ENCODE data around the gene AEBP2.

Gene AEBP2

DNA sequence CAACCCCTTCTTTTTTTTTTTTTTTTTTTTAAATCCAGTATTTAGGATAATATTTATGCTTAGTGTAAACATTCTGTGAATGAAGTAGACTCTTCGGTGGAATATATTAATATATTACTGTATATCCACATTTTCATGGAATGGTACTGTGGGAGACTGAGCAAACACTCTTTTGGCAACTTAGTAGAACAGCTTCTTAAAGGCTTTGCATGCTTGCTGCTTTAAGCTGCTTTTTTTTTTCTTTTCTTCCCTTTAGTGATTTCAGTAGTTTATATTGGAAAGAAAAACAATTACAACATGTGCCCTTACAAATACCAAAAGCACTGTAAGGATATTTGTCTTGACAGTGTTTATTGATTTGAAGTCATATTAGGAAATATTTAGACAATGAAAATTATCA is 78.9 kb downstream of the AEBP2 start:
- no peak for DNase-seq

DNA sequence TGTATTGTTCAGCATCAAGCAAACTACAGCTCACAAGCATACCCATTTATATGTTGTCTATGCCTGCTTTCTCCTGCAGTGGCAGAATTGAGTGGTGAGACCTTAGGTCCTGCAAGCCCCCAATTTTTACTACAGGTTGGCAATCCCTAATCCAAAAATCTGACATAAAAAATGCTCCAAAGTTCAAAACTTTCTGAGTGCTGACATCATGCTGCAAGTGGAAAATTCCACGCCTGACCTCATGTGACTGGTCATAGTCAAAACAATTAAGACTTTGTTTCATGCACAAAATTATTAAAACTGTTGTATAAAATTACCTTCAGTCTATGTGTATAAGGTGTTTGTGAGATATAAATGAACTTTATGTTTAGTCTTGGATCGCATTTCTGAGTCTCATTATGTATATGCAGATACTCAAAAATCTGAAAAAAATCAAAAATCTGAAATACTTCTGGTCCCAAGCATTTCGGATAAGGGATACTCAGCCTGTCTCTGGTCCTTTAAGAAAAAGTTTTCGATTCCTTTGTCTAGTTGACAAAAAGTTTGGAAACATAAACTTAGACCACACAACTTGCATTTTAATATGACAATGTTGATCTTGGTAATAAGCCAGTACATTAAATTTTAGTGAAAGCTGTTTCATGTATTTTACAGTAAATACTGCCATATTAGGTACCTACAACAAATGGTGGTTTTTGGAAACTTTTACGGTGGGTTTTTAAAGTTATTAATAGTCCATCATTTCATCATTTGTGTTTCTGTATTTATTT is 81.5 kb downstream of the AEBP2 start:
- no peak for DNase-seq

DNA sequence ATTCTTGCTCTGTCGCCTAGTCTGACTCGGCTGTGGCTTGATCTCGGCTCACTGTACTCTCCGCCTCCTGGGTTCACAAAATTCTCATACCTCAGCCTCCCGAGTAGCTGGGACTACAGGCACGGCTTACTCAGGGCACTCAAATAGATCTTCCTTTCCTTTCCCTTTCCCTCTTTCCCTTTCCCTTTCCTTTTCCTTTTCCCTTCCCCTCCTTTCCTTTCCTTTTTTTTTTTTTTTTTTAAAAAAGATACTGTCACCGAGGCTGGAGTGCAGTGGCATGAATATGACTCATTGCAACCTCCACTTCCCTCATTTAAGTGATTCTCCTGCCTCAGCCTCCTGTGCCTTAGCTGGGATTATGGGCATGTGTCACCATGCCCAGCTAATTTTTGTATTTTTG is 86.0 kb downstream of the AEBP2 start:
- DNase-seq = no peak

DNA sequence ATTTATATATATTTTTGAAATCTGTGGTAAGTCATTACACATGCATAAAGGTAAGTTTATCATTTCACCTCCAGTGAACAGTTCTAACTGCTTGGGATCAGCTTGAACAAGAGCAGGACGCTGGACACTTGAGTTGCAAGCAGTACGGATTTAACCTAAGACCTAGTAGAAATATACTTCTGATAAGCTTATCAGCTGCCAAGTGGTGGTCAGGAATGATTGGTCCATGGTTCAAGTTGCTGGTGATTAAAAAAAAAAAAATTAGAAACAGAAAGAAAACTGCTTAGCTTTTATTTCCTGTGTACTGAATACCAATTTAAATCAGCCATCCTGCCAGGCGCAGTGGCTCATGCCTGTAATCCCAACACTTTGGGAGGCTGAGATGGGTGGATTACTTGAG is 88.6 kb downstream of the AEBP2 start:
- DNase-seq = peak; percentile 27

DNA sequence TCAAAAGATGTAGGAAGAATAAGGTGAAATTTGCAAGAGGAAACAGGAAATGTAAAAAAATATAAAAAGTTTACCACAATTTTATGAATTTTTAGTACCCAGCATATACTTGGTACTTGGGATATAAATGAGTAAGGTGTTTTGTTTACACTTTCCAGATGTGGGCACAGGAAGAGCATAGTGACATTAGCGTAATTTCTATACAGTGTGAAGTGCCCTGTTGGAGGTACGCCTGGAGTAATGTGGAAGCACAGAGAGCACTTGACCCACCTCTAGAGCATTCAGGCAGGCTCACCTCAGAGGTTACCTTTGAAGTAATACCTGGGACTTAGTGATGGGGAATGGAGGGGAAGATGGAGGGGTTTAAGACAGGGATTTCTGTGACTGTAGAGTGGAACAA is 89.5 kb downstream of the AEBP2 start:
- no peak for DNase-seq

DNA sequence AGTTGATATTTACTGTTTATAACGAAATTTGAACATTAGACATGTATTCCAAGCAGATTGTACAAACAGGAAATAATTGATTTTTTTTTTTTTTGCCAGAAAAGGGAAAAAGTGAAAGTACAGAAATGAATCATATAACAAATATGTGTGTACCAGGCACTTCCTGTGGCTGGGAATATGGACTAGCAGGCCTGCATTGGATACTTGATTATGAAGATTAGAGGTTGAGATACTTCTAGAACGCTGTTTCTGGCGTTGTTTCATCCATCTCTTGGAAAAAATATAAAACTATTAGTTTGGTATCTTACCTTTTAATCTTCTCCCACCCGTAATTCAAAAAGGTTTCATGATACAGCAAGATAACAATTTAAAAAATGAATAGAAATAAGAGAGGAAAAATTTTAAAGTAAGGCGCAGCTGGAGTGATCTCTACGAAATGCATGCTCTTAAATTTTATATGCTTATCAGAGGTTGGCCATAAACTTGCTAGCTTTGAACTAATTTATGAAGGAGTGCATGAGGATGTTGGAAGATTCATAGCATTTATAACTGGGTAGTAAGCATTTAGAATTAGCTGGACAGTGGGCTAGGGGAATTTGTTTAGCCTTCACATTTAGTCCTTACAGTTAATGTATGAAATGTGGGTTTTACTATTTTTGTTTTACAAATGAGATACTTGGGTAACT is 90.8 kb downstream of the AEBP2 start:
- no peak for DNase-seq

DNA sequence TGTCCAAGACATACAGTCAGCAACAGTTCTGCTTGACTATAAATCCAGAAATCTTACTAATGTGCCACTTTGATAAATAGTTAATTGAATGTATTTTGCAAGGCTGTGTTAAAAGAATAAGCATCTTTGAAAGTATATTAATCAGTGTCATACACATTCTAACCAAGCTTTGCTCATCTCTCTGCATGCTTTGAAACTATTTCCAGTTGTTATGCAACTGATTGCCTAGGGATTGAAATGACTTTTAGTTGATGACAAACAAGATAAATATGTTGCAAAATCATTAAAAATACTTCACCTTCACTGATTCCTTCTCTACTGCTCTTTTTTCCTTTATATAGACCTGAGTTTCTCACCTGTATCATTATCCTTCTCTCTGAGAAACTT is 91.3 kb downstream of the AEBP2 start:
- DNase-seq = no peak

DNA sequence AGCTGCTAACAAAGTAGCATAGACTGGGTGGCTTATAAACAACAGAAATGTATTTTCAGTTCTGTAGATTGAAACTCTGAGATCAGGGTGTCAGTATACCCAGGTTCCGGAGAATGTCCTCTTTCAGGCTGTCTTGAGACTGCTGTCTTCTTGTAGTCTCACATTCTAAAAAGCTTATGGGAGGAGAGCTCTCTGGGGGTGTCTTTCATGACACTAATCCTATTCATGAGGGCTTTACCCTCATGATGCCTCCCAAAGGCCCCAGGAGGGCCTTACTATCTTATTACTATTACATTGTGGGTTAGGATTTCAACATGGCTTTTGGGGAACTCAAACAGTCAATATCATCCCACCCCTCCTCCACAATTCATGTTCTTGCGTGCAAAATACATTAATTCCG is 94.3 kb downstream of the AEBP2 start:
- DNase-seq = no peak

DNA sequence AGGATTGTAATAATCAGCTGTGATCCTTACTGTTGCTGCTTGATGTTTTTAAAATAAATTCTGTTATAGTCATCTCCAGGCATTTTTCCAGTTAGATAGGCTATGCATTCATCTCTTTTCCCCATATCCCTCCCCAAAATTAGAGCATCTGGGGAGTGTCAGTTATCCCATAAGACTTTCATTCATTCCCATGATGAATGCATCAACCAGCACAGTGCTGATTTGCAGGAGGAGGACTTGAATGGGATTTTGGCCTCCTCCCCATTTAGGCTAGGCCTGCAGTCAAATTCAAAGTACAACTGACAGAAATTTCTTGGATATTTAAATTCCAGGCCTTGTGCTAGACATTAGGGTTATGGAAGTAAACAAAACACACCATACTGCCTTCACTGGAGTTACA is 99.8 kb downstream of the AEBP2 start:
- DNase-seq = no peak

DNA sequence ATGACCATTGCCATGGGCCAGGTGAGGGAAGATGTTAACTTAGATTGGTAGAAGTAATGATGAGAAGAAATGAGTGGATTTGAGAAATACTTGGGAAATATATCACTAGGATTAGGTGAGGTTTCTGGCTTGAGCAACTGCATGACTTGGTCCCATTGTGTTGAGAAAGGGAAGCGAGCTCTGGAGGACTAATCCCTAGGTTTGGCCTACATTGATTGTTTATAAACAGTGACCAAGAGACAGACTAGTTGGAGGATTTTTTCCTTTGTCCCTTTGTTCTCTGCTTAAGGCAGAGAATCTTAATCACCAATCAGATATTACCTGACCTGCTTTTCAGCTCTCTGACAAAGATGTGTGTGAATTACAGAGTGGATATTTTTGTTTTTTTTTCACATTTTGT is 100.5 kb downstream of the AEBP2 start:
- DNase-seq = no peak

DNA sequence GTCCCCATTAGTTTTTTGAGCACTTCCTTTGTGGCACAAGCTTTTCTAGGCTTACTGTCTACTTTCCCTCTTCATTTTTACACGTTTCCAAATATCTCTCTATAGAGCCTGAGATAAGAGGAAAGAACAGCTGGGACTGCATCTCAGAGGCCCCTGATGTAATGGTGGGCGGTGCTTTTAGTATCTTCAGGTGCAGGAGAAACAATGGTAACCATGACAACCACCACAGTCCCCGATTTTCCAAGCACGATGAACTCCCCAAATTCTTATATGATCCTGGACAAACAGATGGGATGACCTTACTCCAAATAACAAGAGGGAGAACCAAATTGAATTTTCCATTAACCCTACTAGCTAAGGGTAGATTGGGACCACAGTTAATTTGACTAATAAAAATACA is 103.3 kb downstream of the AEBP2 start:
- no peak for DNase-seq

DNA sequence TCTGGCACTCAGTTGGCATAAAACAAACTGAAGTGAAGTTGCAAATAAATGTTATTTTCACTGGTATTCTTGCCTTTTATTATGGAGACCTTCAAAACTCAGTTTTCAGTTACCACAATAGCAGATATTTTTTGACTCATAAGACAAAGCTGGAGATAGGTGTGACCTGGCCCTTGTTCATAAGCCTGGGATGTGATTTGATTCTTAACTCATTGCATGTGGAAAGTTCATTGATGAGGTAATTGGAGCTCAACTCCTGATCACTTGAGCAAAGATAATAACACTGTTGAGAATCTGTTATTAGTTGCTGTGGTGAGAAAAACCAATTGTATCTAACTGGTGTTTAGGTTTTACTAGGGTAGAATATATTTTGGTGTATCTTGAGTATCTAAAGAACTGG is 105.1 kb downstream of the AEBP2 start:
- DNase-seq = no peak

DNA sequence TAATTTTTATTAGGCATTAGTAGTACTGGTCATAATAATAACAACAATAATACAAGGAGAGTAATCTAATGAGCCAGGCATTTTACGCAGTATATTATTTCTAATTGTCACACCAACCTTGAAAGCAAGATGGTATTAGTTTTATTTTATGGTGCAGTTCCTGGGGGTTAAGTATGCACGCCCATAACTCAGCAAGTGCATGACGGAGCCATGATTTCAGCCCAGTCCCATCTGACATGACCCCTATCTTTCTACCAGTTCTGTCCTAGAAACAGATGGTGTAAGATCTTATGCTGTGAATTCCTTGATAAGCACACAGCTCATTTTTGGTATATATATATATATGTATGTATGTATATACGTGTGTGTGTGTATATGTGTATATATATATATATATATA is 106.0 kb downstream of the AEBP2 start:
- no peak for DNase-seq

DNA sequence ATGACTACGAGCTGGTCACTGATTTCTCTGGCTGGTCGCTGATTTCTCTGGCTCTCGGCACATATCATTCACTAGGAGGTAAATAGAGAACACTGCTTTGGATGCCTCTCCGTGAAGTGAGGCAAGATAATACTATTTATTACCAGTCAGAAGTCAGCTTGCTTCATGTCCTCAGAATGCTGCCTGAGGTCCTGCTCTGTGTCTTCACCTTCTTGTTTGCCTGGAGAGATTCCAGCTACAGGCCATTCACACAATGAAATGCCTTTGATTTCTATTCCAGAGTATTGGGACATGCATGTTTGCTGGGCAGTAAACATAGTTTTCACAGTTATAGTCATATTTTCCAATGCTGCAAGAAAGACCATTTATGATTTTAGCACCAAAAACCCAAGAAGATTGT is 106.7 kb downstream of the AEBP2 start:
- no peak for DNase-seq

DNA sequence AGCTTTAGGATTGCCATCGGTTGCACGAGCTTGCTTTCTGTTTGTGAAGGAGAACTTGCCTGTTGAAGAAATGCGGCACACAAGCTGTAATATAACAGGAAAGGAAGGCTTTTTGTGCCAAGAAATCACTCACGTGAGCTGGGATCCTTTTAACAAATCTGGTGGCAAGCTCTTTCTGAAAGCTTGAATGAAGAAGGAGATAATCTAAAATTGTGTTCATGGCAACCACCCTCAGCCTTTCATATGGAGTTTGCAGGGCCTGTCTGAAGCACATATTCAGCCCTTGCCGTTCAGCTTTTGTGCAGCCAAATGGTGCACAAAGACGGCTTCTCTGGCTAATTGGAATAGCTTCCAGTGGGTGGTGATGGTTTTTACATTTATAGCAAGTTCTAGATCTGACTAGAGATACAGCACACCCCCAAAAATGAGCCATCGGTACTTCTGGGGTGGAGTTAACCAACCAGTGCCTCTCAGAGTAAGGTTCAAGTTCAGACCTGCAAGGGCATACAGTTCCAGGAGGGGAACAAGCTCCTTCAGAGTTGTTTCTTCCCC is 107.4 kb downstream of the AEBP2 start:
- no peak for DNase-seq

DNA sequence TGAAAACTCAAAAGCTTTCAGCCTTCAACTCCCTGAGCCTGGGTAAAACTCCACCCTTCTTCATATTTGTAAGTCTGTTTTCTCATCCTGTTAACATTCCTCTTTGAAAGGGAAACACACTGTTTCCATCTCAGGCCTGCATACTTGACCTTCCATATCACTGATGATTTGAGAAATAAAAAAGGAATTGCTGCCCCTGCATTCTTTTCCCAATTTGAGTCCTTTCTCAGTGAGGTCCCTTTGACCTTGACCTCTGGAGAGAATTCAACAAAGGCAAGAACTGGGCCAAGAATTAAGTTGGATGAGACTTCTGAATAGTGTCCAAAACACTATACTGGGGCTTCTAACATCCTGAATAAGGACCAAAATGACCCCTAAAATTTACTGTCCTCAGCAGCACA is 108.0 kb downstream of the AEBP2 start:
- no peak for DNase-seq

DNA sequence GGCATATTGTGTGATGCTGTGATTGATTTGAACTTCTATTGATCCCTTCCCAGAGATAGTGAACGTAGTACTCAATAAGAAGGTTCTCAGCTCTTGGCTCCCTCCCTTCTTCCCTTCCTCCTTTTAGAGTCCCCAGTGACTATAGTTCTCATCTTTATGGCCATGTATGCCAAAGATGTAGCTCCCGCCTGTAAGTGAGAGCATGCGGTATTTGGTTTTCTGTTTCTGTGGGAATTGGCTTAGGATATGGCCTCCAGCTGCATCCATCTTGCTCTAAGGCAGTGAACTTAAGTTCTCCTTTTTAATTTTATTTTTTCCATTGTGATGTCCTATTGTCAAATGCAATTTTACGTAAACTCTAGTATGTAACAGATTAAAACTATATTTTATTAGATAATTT is 109.5 kb downstream of the AEBP2 start:
- no peak for DNase-seq

DNA sequence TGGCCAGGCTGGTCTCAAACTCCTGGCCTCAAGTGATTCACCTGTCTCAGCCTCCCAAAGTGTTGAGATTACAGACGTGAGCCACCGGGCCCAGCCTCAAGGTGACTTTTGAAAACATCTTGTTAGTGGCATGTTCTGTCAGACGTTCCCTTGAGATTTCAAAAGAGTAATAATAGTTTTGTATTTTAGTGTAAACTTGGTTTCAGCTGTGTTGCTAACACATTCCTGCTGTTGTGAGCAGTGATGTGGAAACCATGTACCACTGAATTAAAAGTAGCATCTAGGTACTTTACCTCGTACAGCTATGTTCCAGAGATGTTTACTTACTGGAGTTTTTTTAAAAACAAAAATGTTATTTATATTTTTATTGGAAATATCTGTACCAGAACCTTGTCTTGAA is 111.3 kb downstream of the AEBP2 start:
- no peak for DNase-seq

DNA sequence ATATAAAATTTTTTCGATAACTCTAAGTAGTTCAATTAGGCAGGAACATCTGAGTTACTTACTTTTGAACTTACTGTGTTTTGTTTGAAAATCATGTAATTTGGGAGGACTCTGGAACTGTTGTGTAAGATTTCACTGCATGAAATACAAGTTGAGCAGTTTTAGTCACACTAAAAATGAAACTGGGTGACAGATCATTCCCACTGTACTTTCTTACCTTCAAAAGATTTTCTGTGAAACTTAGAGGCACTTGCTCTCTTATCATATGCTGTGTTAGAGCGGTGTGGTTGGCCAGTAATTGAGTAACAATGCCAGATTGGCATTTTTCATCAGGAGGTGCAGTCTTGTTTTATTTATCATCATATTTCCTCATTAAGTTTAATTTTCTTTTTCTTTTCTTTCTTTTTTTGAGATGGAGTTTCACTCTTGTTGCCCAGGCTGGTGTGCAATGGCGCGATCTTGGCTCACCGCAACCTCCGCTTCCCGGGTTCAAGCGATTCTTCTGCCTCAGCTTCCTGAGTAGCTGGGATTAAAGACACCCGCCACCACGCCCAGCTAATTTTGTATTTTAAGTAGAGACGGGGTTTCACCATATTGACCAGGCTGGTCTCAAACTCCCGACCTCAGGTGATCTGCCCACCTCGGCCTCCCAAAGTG is 113.3 kb downstream of the AEBP2 start:
- DNase-seq = peak; percentile 38

DNA sequence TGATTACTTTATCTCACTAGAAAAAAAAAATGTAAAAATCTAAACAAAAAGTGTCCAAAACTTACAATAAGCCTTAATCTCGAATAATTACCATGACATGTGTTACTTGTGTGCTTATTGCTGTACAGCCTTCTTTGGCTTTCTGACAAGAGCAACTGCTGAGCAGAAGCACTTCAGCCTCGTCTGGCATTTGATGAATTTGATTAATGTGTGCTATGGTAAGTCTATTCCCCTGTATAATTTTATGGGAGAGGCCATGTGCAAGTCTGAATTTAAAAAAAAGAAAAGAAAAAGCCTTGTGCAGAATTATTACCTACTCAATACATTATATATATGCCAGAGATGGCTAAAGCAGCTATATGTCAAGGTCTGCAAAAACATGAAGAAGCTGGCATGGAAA is 113.9 kb downstream of the AEBP2 start:
- no peak for DNase-seq

DNA sequence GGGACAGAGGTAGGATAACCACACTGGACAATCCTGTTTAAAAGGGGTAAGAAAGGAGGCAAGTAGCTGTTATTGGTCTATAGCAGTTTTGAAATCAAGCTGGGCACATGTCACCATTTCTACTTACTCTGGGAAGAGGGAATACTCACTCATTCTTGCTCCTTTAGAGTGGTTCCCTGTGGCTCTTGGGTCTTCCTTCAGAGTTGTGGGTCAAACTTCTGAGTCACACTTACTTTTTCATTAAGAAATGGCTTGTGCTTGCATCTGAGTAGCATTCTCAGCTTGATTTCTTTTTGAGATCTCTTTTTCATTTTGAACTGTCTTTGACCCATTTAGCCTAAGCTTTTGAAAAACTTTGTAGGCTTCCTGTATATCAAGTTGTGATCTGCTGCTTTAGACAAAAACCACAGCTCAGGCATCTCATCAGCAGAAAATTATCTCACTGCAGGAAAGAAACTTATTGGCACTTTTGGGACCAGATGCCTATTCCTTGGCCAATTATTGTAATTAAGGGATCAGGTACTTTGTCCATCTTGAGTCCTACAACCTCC is 122.2 kb downstream of the AEBP2 start:
- DNase-seq = no peak
